ENCODE measurements around the gene WTIP.
A peak's percentile ranks its signal among the peaks of the same experiment; 100 is the strongest.
"Not testable (repeated sequence)": the region's sequence is repeated elsewhere in the genome, so short reads cannot be mapped to it uniquely, and the experiment has no call there.

Gene WTIP

GRCh38 chr19:34480971-34481841 is at the start of gene WTIP:
WTIP (plus strand) TSS chr19:34481758; CDS start chr19:34481975, 217 bp downstream.
- DNase-seq (ENCODE audit: low spot score): peak; percentile 80

GRCh38 chr19:34432797-34433196 is 48.8 kb upstream of the WTIP start:
- no peak for DNase-seq (ENCODE audit: low spot score)

- DNase-seq (ENCODE audit: low spot score): no peak
These were observed 44.8 kb upstream of the WTIP start for GRCh38 chr19:34436716-34437115.

GRCh38 chr19:34448191-34448590 is 33.4 kb upstream of the WTIP start:
- DNase-seq (ENCODE audit: low spot score): no peak

- DNase-seq (ENCODE audit: low spot score): no peak
These were observed 28.8 kb upstream of the WTIP start for GRCh38 chr19:34452723-34453122.

- no peak for DNase-seq (ENCODE audit: low spot score)
These were observed 27.5 kb upstream of the WTIP start for GRCh38 chr19:34454091-34454490.

GRCh38 chr19:34454685-34455084 is 26.9 kb upstream of the WTIP start:
- DNase-seq (ENCODE audit: low spot score): no peak

GRCh38 chr19:34455783-34456480 is 25.6 kb upstream of the WTIP start:
- DNase-seq (ENCODE audit: low spot score): not testable (repeated sequence)

GRCh38 chr19:34457446-34457845 is 24.1 kb upstream of the WTIP start:
- DNase-seq (ENCODE audit: low spot score): peak; percentile 63

- no peak for DNase-seq (ENCODE audit: low spot score)
These were observed 22.9 kb upstream of the WTIP start for GRCh38 chr19:34458677-34459076.

GRCh38 chr19:34459614-34460013 is 21.9 kb upstream of the WTIP start:
- DNase-seq (ENCODE audit: low spot score): no peak

- no peak for DNase-seq (ENCODE audit: low spot score)
These were observed 20.0 kb upstream of the WTIP start for GRCh38 chr19:34461375-34462100.

GRCh38 chr19:34464785-34465184 is 16.8 kb upstream of the WTIP start:
- DNase-seq (ENCODE audit: low spot score): not testable (repeated sequence)

- DNase-seq (ENCODE audit: low spot score): no peak
These were observed 13.1 kb upstream of the WTIP start for GRCh38 chr19:34468409-34468808.

- DNase-seq (ENCODE audit: low spot score): not testable (repeated sequence)
These were observed 12.5 kb upstream of the WTIP start for GRCh38 chr19:34469026-34469425.

GRCh38 chr19:34471906-34472700 is 9.5 kb upstream of the WTIP start:
- DNase-seq (ENCODE audit: low spot score): no peak

GRCh38 chr19:34474233-34474989 is 7.1 kb upstream of the WTIP start:
- DNase-seq (ENCODE audit: low spot score): no peak

GRCh38 chr19:34475026-34475974 is 6.3 kb upstream of the WTIP start:
- no peak for DNase-seq (ENCODE audit: low spot score)

- no peak for DNase-seq (ENCODE audit: low spot score)
These were observed 5.5 kb upstream of the WTIP start for GRCh38 chr19:34475975-34476594.
